ENCODE results near the gene NHS.

GRCh38 chrX:17355976-17356375 lies 19.0 kb upstream of the NHS start:
- TF ChIP-seq CTCF (IDR thresholded peaks at IDR 0.05) (no peak), POLR2AphosphoS5 (IDR thresholded peaks at IDR 0.05; ENCODE audit: insufficient read depth in 1 of 2, low read depth in 1 of 2) (no peak)

Data from vagina (tissue), 2 donors.